ENCODE measurements around the gene MYEOV.

Gene MYEOV

DNA sequence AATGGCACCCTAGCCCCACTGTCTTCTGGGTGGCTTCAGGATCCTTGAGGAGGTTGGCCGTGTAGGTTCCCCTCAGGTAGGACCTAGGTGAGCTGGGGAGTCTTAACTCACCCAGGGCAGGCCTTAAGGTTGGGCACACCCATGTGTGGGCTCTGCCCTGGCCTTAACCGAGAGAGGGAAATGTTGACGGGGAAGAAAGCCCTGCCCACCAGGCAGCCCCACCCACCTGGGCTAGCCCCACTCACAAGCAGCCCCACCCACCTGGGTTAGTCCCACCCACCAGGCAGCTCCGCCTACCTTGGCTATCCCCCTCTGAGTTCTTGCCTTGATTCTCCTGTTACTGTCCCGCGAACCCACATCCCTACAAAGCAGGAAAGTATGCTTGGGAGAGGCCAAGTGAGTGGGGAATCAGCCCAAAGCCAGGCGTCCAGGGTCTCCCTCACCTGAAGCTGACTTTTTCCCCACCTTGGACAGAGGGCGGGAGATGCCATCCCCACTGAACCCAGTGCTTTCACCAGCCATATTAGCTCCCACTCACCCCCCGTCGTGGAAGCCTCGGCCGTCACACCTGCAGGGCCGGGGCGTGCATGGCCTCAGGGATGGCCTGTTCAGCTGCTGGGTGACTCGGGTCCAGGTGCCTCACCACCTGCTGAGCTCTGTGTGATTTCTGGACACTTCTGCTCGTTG is at the start of gene MYEOV:
MYEOV (plus strand) TSS at position 337 of the 687 bp plus-strand sequence. CDS start 1,200 bp downstream, outside the sequence.
- DNase-seq: peak in 1 of 2 experiments; percentile 20

GRCh38 chr11:69244266-69244665 is 49.7 kb upstream of the MYEOV start:
- no peak for DNase-seq

DNA sequence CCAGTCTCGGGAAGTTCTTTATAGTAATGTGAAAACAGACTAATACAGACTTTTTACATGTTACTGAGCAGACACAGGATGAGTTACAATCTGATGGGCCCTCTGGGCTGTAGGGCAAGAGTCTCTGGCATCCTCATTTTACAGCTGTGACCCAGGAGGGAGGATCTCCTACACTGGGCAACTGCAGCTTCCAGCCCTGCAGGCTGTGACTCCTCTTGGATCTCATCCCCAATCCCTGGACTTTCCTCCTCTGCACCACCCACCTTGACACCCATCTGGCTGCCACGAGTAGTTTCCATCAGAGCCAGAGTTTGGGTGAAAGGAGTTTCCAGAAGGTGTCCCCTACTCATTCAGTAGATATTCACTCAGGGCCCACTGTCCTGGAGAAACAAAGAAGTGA is 48.9 kb upstream of the MYEOV start:
- no peak for DNase-seq

- DNase-seq: no peak
These were observed 48.2 kb upstream of the MYEOV start for GRCh38 chr11:69245491-69246345.

- no peak for DNase-seq
These were observed 44.4 kb upstream of the MYEOV start for GRCh38 chr11:69249311-69250185.

GRCh38 chr11:69250186-69251056 is 43.5 kb upstream of the MYEOV start:
- no peak for DNase-seq

DNA sequence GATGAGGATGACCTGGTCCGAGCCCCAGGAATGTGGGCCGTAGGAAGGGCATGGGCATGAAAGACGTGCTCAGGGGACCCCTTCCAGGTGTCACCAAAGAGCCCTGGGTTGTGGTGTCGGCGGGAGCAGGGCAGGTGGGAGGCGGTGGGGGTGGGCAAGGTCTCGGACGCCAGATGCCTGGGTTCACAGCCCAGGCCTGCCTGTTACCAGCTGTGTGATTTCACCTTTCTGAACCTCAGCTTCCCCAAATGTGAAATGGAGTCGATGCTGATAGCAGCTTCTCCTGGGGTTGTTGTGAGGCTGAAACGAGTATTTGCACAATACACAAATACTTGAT is 42.9 kb upstream of the MYEOV start:
- DNase-seq: no peak

DNA sequence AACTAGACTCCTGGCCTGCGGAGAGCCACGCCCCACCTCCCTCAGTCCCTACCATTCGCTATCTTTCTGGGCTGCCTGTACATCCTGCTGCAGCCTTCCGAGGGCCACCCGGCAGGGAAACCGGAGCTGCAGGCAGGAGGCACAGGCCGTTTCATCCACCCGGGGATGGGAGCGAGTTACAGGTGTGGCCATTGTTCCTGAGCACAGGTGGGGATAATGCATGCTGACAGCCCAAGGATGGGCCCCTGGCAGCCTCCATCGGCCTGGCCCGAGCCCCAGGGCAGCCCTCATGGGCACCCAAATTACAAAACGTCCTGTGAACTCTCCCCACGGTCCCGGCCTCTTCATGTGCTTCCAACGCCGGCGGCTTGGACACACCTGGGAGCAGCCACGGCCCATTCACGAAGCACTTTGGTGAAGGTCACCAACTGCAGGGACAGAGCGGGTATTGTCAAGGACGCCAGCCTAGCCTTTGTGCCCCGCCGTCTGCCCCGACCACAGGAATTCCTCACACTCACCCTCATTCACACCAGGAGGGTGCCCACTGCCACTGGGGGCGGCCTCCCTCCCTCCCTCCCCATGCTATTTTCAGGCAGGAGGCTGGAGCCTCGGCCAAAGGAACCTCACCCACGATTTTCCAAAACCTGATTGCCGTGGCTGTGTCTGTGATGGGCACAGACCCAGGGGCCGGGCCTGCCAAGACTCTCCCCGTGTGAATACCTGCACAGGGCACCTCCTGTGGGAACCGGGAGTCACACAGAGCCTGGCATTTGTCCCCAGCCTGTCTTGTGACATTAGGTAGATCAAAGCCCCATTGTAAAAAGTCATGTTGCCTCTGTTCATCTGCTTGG is 42.1 kb upstream of the MYEOV start:
- DNase-seq: no peak

- no peak for DNase-seq
These were observed 41.5 kb upstream of the MYEOV start for GRCh38 chr11:69252490-69252837.

GRCh38 chr11:69253028-69253427 is 40.9 kb upstream of the MYEOV start:
- no peak for DNase-seq

DNA sequence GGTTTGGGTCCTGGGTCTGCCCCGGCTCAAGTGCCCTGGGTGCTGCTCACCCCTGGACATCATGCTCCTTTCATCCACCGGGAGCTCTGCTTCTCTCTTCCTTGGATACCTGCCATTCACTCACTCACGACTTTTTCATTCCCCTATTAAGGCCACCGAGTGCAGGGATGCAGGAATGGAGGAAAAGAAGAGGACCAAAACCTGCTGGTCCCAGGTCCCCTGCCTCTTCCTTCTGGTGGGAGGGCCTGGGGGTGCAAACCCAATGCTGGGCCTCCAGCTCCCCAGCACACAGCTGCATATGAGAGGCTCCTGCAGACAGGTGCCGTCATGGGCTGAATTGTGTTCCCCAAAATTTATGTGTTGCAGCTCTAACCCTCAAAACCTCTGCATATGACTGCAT is 36.8 kb upstream of the MYEOV start:
- DNase-seq: no peak

GRCh38 chr11:69257838-69258658 is 35.9 kb upstream of the MYEOV start:
- no peak for DNase-seq

DNA sequence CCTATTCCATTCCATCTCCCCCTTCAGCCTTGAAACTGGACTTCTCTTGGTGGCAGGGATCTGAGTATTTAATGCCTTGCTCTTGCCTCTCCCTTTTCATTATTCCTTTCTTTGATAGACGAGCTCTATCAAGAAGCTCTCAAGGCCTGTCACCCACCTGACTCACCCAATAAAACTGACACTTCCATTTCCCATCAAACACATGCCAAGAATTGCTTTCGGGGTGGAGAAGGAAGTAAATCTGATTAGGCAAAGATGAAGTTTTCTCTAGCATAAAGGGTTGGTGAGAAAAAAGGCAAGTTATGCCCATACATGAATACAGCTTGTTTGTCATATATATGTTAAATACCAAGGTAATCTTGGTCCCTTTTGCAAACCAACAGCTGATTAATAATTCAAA is 34.9 kb upstream of the MYEOV start:
- no peak for DNase-seq

GRCh38 chr11:69260622-69261021 is 33.3 kb upstream of the MYEOV start:
- DNase-seq: no peak

GRCh38 chr11:69261116-69261515 is 32.8 kb upstream of the MYEOV start:
- no peak for DNase-seq

- no peak for DNase-seq
These were observed 30.8 kb upstream of the MYEOV start for GRCh38 chr11:69262918-69263735.

- no peak for DNase-seq
These were observed 30.3 kb upstream of the MYEOV start for GRCh38 chr11:69263736-69264052.

GRCh38 chr11:69264486-69264885 is 29.5 kb upstream of the MYEOV start:
- DNase-seq: no peak

- no peak for DNase-seq
These were observed 28.7 kb upstream of the MYEOV start for GRCh38 chr11:69265210-69265609.

Measured in Kasumi-1 (cell line).